ENCODE results near the gene CHD3.

DNA sequence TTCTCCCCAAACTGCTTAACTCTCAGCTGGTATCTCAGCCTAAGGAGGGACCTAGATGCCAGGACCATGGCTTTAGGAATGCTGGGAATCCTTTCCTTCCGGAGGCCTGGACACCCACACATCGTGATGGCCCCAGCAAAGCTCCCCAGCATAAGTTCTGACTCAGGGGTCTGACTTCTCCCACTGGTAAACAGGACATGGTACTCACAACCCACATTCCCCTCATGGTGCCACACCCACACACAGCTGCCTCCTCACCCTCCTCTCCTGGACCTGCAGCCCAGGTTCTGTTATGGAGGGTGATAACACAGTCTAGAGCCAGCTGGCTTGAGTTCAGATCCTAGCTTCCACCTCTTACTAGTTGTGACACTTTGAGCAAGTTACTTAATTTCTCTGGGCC lies 28.2 kb downstream of the CHD3 start:
- no peak for TF ChIP-seq POLR2A (IDR thresholded peaks at IDR 0.05)
- TF ChIP-seq, protein P1, sequence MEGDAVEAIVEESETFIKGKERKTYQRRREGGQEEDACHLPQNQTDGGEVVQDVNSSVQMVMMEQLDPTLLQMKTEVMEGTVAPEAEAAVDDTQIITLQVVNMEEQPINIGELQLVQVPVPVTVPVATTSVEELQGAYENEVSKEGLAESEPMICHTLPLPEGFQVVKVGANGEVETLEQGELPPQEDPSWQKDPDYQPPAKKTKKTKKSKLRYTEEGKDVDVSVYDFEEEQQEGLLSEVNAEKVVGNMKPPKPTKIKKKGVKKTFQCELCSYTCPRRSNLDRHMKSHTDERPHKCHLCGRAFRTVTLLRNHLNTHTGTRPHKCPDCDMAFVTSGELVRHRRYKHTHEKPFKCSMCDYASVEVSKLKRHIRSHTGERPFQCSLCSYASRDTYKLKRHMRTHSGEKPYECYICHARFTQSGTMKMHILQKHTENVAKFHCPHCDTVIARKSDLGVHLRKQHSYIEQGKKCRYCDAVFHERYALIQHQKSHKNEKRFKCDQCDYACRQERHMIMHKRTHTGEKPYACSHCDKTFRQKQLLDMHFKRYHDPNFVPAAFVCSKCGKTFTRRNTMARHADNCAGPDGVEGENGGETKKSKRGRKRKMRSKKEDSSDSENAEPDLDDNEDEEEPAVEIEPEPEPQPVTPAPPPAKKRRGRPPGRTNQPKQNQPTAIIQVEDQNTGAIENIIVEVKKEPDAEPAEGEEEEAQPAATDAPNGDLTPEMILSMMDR (IDR thresholded peaks at IDR 0.05) = no peak
